Activated CD8-positive, alpha-beta memory T cell treated with anti-CD3 and anti-CD28 coated beads, Interleukin-2, amount 50 U/mL, for 1 hour (primary cell): ENCODE measurements around the gene C1orf167.

ENCODE experiments used
- DNase-seq: peaks from one replicate; pipeline ENCODE4 v3.0.0-alpha.2; 2020; ENCODE audit errors: extremely low read depth

C1orf167 gene

GRCh38 chr1:11736746-11737639, 25.0 kb upstream of the C1orf167 start:
- no peak for DNase-seq

GRCh38 chr1:11738096-11738495, 23.9 kb upstream of the C1orf167 start:
- no peak for DNase-seq

GRCh38 chr1:11738783-11739182, 23.2 kb upstream of the C1orf167 start:
- DNase-seq, result no peak

- no peak for DNase-seq
Measured at GRCh38 chr1:11740258-11741192, 21.5 kb upstream of the C1orf167 start.

- DNase-seq, result no peak
Measured at GRCh38 chr1:11741482-11741881, 20.5 kb upstream of the C1orf167 start.

- no peak for DNase-seq
Measured at GRCh38 chr1:11741919-11742558, 20.0 kb upstream of the C1orf167 start.

- no peak for DNase-seq
Measured at GRCh38 chr1:11744287-11744686, 17.7 kb upstream of the C1orf167 start.

- no peak for DNase-seq
Measured at GRCh38 chr1:11746092-11746491, 15.9 kb upstream of the C1orf167 start.

- no peak for DNase-seq
Measured at GRCh38 chr1:11746795-11747487, 15.1 kb upstream of the C1orf167 start.

- DNase-seq, result no peak
Measured at GRCh38 chr1:11748294-11749202, 13.4 kb upstream of the C1orf167 start.

GRCh38 chr1:11749203-11749689, 12.7 kb upstream of the C1orf167 start:
- DNase-seq, result no peak

- no peak for DNase-seq
Measured at GRCh38 chr1:11749996-11750395, 12.0 kb upstream of the C1orf167 start.

- DNase-seq, result no peak
Measured at GRCh38 chr1:11751087-11751486, 10.9 kb upstream of the C1orf167 start.

GRCh38 chr1:11752359-11753088, 9.5 kb upstream of the C1orf167 start:
- no peak for DNase-seq

GRCh38 chr1:11753555-11754208, 8.3 kb upstream of the C1orf167 start:
- no peak for DNase-seq

- no peak for DNase-seq
Measured at GRCh38 chr1:11757047-11757446, 4.9 kb upstream of the C1orf167 start.

GRCh38 chr1:11759791-11760190, 2.2 kb upstream of the C1orf167 start:
- no peak for DNase-seq

GRCh38 chr1:11761285-11761684, 708 bp upstream of the C1orf167 start:
- no peak for DNase-seq

- no peak for DNase-seq
Measured at GRCh38 chr1:11764115-11764514, 2.1 kb downstream of the C1orf167 start.
